WTC11 (cell line): ENCODE data around the gene DOK7. TPM values are rescaled to one million over a fixed set of nuclear protein-coding genes. Genes with fewer than 3 reads are reported as not detected.

ENCODE experiments used
- ATAC-seq: fragments of 200-7000 bp; cut with Tn5 transposase; 2 replicates; pipeline ENCODE4 v1.10.0; 2021; ENCODE audit warnings: mild to moderate bottlenecking, moderate library complexity
- CTCF ChIA-PET: fragments of 300-600 bp; sonication (Branson Sonifier 250); formaldehyde crosslinking; loops from one replicate; lab custom pipeline; 2021; ENCODE audit warnings: antibody characterized with exemption; lab: Charles Lee
- POLR2A ChIA-PET: fragments of 350-600 bp; sonication (Branson Sonifier 250); formaldehyde crosslinking; loops from one replicate; lab custom pipeline; 2021; ENCODE audit warnings: antibody characterized with exemption; lab: Charles Lee
- DNase-seq: peaks from one replicate; pipeline ENCODE4 v3.0.0; 2021; ENCODE audit warnings: low spot score
- H3K27ac Mint-ChIP-seq: 2 replicates; pipeline ENCODE4 v1.8.0; 2021; ENCODE audit warnings: mixed read lengths
- H3K27me3 Mint-ChIP-seq: 2 replicates; pipeline ENCODE4 v1.8.0; 2021; ENCODE audit warnings: low read depth, mild to moderate bottlenecking, moderate library complexity, mixed read lengths
- H3K36me3 Mint-ChIP-seq: 2 replicates; pipeline ENCODE4 v1.8.0; 2021; ENCODE audit warnings: mixed read lengths
- H3K4me1 Mint-ChIP-seq: 2 replicates; pipeline ENCODE4 v1.8.0; 2022; ENCODE audit warnings: mixed read lengths
- H3K4me3 Mint-ChIP-seq: 2 replicates; pipeline ENCODE4 v1.8.0; 2021; ENCODE audit warnings: mild to moderate bottlenecking, moderate library complexity, mixed read lengths
- H3K9me3 Mint-ChIP-seq: 2 replicates; pipeline ENCODE4 v1.8.0; 2021; ENCODE audit warnings: mixed read lengths
- ATF1 ChIP-seq: sonication (generic); formaldehyde crosslinking; IDR thresholded peaks from 2 replicates; pipeline ENCODE4 v1.8.1; 2023; ENCODE audit warnings: mild to moderate bottlenecking, moderate library complexity, missing genetic modification reagents
- CTCF ChIP-seq: fragments of 200-600 bp; IDR thresholded peaks from 2 replicates; pipeline ENCODE4 v1.8.0; 2022; ENCODE audit warnings: antibody characterized with exemption
- EMX1 ChIP-seq: fragments of 250-450 bp; sonication (Bioruptor Pico); IDR thresholded peaks from 2 replicates; pipeline ENCODE4 v1.8.0; 2021; ENCODE audit warnings: mild to moderate bottlenecking
- ETV6 ChIP-seq: sonication (generic); formaldehyde crosslinking; IDR thresholded peaks from 2 replicates; pipeline ENCODE4 v1.8.1; 2022; ENCODE audit warnings: mild to moderate bottlenecking, missing genetic modification reagents
- FOXK1 ChIP-seq: sonication (generic); formaldehyde crosslinking; IDR thresholded peaks from 2 replicates; pipeline ENCODE4 v1.8.0; 2022; ENCODE audit warnings: mild to moderate bottlenecking, moderate library complexity, missing genetic modification reagents
- GRHL2 ChIP-seq: fragments of 250-450 bp; sonication (Bioruptor Pico); IDR thresholded peaks from 2 replicates; pipeline ENCODE4 v1.8.0; 2022; ENCODE audit warnings: mild to moderate bottlenecking, moderate library complexity; ENCODE audit not compliant: insufficient replicate concordance, severe bottlenecking
- HMGXB4 ChIP-seq: sonication (generic); formaldehyde crosslinking; IDR thresholded peaks from 2 replicates; pipeline ENCODE4 v1.8.1; 2023; ENCODE audit warnings: mild to moderate bottlenecking, moderate library complexity, missing genetic modification reagents
- KAT7 ChIP-seq: sonication (generic); formaldehyde crosslinking; IDR thresholded peaks from 2 replicates; pipeline ENCODE4 v1.8.1; 2023; ENCODE audit warnings: missing genetic modification reagents, mild to moderate bottlenecking, borderline replicate concordance
- PRRX2 ChIP-seq: fragments of 250-450 bp; sonication (Bioruptor Pico); IDR thresholded peaks from 2 replicates; pipeline ENCODE4 v1.8.0; 2021; ENCODE audit warnings: mild to moderate bottlenecking
- ZMAT4 ChIP-seq: fragments of 250-450 bp; sonication (Bioruptor Pico); IDR thresholded peaks from 2 replicates; pipeline ENCODE4 v1.9.0; 2021; ENCODE audit warnings: mild to moderate bottlenecking
- ZNF281 ChIP-seq: sonication (generic); formaldehyde crosslinking; IDR thresholded peaks from 2 replicates; pipeline ENCODE4 v1.8.0; 2023; ENCODE audit warnings: mild to moderate bottlenecking, missing genetic modification reagents
- total RNA-seq: library from RNA; stranded (reverse); gene quantifications from 3 replicates; pipeline ENCODE4 v1.2.3, GENCODE V29; 2021
- TF ChIP-seq, protein P1 (sequence below): fragments of 250-450 bp; sonication (Bioruptor Pico); conservative IDR thresholded peaks from 2 replicates; pipeline ENCODE4 v1.9.0; 2021; ENCODE audit warnings: mild to moderate bottlenecking
- TF ChIP-seq, protein P2 (sequence below): sonication (generic); formaldehyde crosslinking; IDR thresholded peaks from 2 replicates; pipeline ENCODE4 v1.8.1; 2022; ENCODE audit warnings: mild to moderate bottlenecking, moderate library complexity, missing genetic modification reagents
- TF ChIP-seq, protein P3 (sequence below): sonication (generic); formaldehyde crosslinking; IDR thresholded peaks from 2 replicates; pipeline ENCODE4 v1.8.1; 2022; ENCODE audit warnings: low read depth, mild to moderate bottlenecking, moderate library complexity, missing genetic modification reagents, borderline replicate concordance
- TF ChIP-seq, protein P4 (sequence below): sonication (generic); formaldehyde crosslinking; IDR thresholded peaks from 2 replicates; pipeline ENCODE4 v1.8.1; 2023; ENCODE audit warnings: mild to moderate bottlenecking, missing genetic modification reagents, moderate library complexity
- TF ChIP-seq, protein P5 (sequence below): fragments of 250-450 bp; sonication (Bioruptor Pico); IDR thresholded peaks from 2 replicates; pipeline ENCODE4 v1.8.0; 2021; ENCODE audit warnings: mild to moderate bottlenecking
- TF ChIP-seq, protein P6 (sequence below): fragments of 250-450 bp; sonication (Bioruptor Pico); IDR thresholded peaks from 2 replicates; pipeline ENCODE4 v2.1.2; 2022; ENCODE audit warnings: mild to moderate bottlenecking, moderate library complexity

Gene DOK7
- total RNA-seq, 1 experiment from 2014 or later: 0.22 TPM

- TF ChIP-seq, protein P1, sequence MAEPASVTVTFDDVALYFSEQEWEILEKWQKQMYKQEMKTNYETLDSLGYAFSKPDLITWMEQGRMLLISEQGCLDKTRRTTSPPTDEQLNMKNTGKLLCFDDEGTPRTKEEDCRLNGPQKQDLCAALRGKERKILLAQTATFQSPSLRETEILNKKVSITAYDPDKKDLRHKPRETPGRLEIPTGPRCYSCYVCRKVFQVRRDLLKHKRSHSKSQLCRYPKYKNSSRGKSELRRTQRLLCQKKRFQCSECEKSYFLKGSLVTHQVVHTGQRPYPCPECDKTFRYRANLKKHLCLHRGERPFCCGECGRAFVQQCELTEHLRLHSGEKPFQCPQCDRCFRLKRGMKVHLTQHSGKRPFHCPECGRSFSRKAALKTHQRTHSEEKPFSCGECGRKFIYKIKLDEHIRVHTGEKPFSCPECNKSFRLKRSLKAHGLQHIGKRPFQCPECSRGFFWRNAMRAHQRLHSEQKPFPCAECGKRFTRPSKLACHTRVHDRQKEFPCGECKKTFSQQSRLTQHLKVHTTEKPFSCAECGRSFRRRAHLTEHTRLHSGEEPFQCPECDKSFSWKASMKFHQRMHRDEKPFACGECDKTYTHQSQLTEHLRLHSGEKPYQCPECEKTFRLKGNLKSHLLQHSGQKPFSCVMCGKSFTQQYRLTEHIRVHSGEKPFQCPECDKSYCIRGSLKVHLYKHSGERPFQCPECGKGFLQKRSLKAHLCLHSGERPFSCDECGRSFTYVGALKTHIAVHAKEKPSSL (CRISPR knock-in tag): no peak
- TF ChIP-seq, all 79 proteins: peak for 0
These were observed 19.6 kb downstream of the DOK7 start (continued) for GRCh38 chr4:3482707-3483106.

GRCh38 chr4:3483471-3483921, 20.4 kb downstream of the DOK7 start:
- CTCF ChIA-PET: interaction anchor here (0.6 to 1.3 kb wide), 3 partner anchors 31 to 165 kb away, joined by 3 to 4 read pairs (median 4); no protein-coding TSS in a partner anchor
- TF ChIP-seq, protein P2, sequence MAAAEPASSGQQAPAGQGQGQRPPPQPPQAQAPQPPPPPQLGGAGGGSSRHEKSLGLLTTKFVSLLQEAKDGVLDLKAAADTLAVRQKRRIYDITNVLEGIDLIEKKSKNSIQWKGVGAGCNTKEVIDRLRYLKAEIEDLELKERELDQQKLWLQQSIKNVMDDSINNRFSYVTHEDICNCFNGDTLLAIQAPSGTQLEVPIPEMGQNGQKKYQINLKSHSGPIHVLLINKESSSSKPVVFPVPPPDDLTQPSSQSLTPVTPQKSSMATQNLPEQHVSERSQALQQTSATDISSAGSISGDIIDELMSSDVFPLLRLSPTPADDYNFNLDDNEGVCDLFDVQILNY (CRISPR knock-in tag): no peak
- TF ChIP-seq ZNF281 (no peak), PRRX2 (no peak), CTCF (no peak), FOXK1 (CRISPR knock-in tag) (no peak), HMGXB4 (CRISPR knock-in tag) (no peak), GRHL2 (CRISPR knock-in tag) (no peak), ZMAT4 (CRISPR knock-in tag) (no peak), ETV6 (CRISPR knock-in tag) (no peak), KAT7 (CRISPR knock-in tag) (no peak), EMX1 (no peak), ATF1 (CRISPR knock-in tag) (no peak)
- TF ChIP-seq, protein P3, sequence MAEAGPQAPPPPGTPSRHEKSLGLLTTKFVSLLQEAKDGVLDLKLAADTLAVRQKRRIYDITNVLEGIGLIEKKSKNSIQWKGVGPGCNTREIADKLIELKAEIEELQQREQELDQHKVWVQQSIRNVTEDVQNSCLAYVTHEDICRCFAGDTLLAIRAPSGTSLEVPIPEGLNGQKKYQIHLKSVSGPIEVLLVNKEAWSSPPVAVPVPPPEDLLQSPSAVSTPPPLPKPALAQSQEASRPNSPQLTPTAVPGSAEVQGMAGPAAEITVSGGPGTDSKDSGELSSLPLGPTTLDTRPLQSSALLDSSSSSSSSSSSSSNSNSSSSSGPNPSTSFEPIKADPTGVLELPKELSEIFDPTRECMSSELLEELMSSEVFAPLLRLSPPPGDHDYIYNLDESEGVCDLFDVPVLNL (CRISPR knock-in tag): no peak
- TF ChIP-seq, protein P4, sequence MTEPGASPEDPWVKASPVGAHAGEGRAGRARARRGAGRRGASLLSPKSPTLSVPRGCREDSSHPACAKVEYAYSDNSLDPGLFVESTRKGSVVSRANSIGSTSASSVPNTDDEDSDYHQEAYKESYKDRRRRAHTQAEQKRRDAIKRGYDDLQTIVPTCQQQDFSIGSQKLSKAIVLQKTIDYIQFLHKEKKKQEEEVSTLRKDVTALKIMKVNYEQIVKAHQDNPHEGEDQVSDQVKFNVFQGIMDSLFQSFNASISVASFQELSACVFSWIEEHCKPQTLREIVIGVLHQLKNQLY: no peak
- TF ChIP-seq, protein P1 (CRISPR knock-in tag): no peak
- TF ChIP-seq, protein P5, sequence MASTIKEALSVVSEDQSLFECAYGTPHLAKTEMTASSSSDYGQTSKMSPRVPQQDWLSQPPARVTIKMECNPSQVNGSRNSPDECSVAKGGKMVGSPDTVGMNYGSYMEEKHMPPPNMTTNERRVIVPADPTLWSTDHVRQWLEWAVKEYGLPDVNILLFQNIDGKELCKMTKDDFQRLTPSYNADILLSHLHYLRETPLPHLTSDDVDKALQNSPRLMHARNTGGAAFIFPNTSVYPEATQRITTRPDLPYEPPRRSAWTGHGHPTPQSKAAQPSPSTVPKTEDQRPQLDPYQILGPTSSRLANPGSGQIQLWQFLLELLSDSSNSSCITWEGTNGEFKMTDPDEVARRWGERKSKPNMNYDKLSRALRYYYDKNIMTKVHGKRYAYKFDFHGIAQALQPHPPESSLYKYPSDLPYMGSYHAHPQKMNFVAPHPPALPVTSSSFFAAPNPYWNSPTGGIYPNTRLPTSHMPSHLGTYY: no peak
- TF ChIP-seq, protein P6, sequence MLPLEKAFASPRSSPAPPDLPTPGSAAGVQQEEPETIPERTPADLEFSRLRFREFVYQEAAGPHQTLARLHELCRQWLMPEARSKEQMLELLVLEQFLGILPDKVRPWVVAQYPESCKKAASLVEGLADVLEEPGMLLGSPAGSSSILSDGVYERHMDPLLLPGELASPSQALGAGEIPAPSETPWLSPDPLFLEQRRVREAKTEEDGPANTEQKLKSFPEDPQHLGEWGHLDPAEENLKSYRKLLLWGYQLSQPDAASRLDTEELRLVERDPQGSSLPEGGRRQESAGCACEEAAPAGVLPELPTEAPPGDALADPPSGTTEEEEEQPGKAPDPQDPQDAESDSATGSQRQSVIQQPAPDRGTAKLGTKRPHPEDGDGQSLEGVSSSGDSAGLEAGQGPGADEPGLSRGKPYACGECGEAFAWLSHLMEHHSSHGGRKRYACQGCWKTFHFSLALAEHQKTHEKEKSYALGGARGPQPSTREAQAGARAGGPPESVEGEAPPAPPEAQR: no peak
- H3K4me1 Mint-ChIP-seq: peaks cover 23% of the 10 kb centered on the region
- DNase-seq (no peak), ATAC-seq (no peak)
- POLR2A ChIA-PET: no interaction called here
- H3K9me3 Mint-ChIP-seq: no peaks in the 10 kb centered on the region
- no peak overlapping the region for H3K4me3 Mint-ChIP-seq
- H3K36me3 Mint-ChIP-seq: no peaks in the 10 kb centered on the region
- peaks cover 81% of the 10 kb centered on the region for H3K27me3 Mint-ChIP-seq
- H3K27ac Mint-ChIP-seq: no peak overlapping the region
